ENCODE results near the gene TLL2.
"Not testable (repeated sequence)": the region's sequence is repeated elsewhere in the genome, so short reads cannot be mapped to it uniquely, and the experiment has no call there.

Gene TLL2

GRCh38 chr10:96513698-96514561, at the start of gene TLL2:
Gene TLL2 (minus strand): TSS chr10:96513926. CDS start chr10:96513685, 241 bp downstream.
- peak; percentile 48 for DNase-seq

GRCh38 chr10:96560966-96561887, 47.5 kb upstream of the TLL2 start:
- DNase-seq, result no peak

GRCh38 chr10:96560489-96560888, 46.8 kb upstream of the TLL2 start:
- DNase-seq, result no peak

- no peak for DNase-seq
Measured at GRCh38 chr10:96556003-96556402, 42.3 kb upstream of the TLL2 start.

GRCh38 chr10:96555330-96555729, 41.6 kb upstream of the TLL2 start:
- no peak for DNase-seq

GRCh38 chr10:96548589-96548988, 34.9 kb upstream of the TLL2 start:
- no peak for DNase-seq

- DNase-seq, result not testable (repeated sequence)
Measured at GRCh38 chr10:96545558-96545957, 31.8 kb upstream of the TLL2 start.

- DNase-seq, result no peak
Measured at GRCh38 chr10:96541921-96542320, 28.2 kb upstream of the TLL2 start.

- no peak for DNase-seq
Measured at GRCh38 chr10:96540240-96540639, 26.5 kb upstream of the TLL2 start.

GRCh38 chr10:96538683-96539082, 25.0 kb upstream of the TLL2 start:
- DNase-seq, result no peak

GRCh38 chr10:96536129-96536528, 22.4 kb upstream of the TLL2 start:
- no peak for DNase-seq

- DNase-seq, result no peak
Measured at GRCh38 chr10:96532523-96532922, 18.8 kb upstream of the TLL2 start.

- DNase-seq, result no peak
Measured at GRCh38 chr10:96529634-96530279, 16.0 kb upstream of the TLL2 start.

- no peak for DNase-seq
Measured at GRCh38 chr10:96524741-96525140, 11.0 kb upstream of the TLL2 start.

GRCh38 chr10:96517284-96517683, 3.6 kb upstream of the TLL2 start:
- no peak for DNase-seq

- DNase-seq, result no peak
Measured at GRCh38 chr10:96516337-96516736, 2.6 kb upstream of the TLL2 start.

- no peak for DNase-seq
Measured at GRCh38 chr10:96513305-96513697, 425 bp downstream of the TLL2 start.

- no peak for DNase-seq
Measured at GRCh38 chr10:96512524-96513304, 1.0 kb downstream of the TLL2 start.

- no peak for DNase-seq
Measured at GRCh38 chr10:96511044-96511945, 2.4 kb downstream of the TLL2 start.

- DNase-seq, result no peak
Measured at GRCh38 chr10:96509017-96509641, 4.6 kb downstream of the TLL2 start.

GRCh38 chr10:96507044-96507443, 6.7 kb downstream of the TLL2 start:
- DNase-seq, result no peak
